OCI-LY7 (cell line): ENCODE results near the gene ARHGAP26. TPM values are rescaled to one million over a fixed set of nuclear protein-coding genes. Genes with fewer than 3 reads are reported as not detected.
"Not testable (repeated sequence)": the region's sequence is repeated elsewhere in the genome, so short reads cannot be mapped to it uniquely, and the experiment has no call there.

Experiments
- BruUV-seq: library from RNA; stranded (reverse); fragments of 400-500 nt; replicated peaks from 2 replicates; lab custom pipeline; 2021; lab: Mats Ljungman, UMichigan
- CTCF ChIA-PET: fragments of 300-600 bp; sonication (Branson Sonifier 250); formaldehyde crosslinking; loops from one replicate; lab custom pipeline; 2022; ENCODE audit warnings: antibody characterized with exemption; ENCODE audit not compliant: unreplicated experiment; lab: Charles Lee
- POLR2A ChIA-PET: fragments of 300-600 bp; sonication (Branson Sonifier 250); formaldehyde crosslinking; loops from one replicate; lab custom pipeline; 2022; ENCODE audit warnings: antibody characterized with exemption; lab: Charles Lee
- DNase-seq: peaks from one replicate; pipeline ENCODE4 v3.0.0-alpha.2; 2015; ENCODE audit warnings: low spot score
- H2AFZ ChIP-seq: fragments of 200-600 bp; sonication (generic), shearing (Covaris generic); 2 replicates; pipeline ENCODE4 v1.6.1; 2014; ENCODE audit warnings: mild to moderate bottlenecking, antibody characterized with exemption, low read length, moderate library complexity
- H3K27ac ChIP-seq: fragments of 200-600 bp; sonication (generic); 2 replicates; pipeline ENCODE4 v1.5.1; 2014; ENCODE audit warnings: mixed run types, low read depth, mild to moderate bottlenecking, moderate library complexity, low read length, inconsistent platforms; ENCODE audit not compliant: poor library complexity, severe bottlenecking
- H3K36me3 ChIP-seq: fragments of 200-600 bp; sonication (generic); 2 replicates; pipeline ENCODE4 v1.6.1; 2014; ENCODE audit warnings: mild to moderate bottlenecking, antibody characterized with exemption, low read length, moderate library complexity, mixed read lengths; ENCODE audit not compliant: insufficient read depth
- H3K4me1 ChIP-seq: fragments of 200-600 bp; sonication (generic); 2 replicates; pipeline ENCODE4 v1.5.1; 2014; ENCODE audit warnings: mild to moderate bottlenecking, low read length; ENCODE audit not compliant: insufficient read depth, poor library complexity, severe bottlenecking
- H3K4me2 ChIP-seq: fragments of 200-600 bp; sonication (generic); 2 replicates; pipeline ENCODE4 v1.6.1; 2014; ENCODE audit warnings: mild to moderate bottlenecking, low read length
- H3K4me3 ChIP-seq: fragments of 200-600 bp; sonication (generic); 2 replicates; pipeline ENCODE4 v1.5.1; 2014; ENCODE audit warnings: mild to moderate bottlenecking, low read depth, low read length; ENCODE audit not compliant: poor library complexity, severe bottlenecking
- H3K79me2 ChIP-seq: fragments of 200-600 bp; sonication (generic); 2 replicates; pipeline ENCODE4 v1.6.1; 2016; ENCODE audit warnings: low read depth, mild to moderate bottlenecking, low read length, moderate library complexity, mixed read lengths; ENCODE audit not compliant: insufficient read depth
- H3K9me2 ChIP-seq: fragments of 200-600 bp; sonication (generic); 2 replicates; pipeline ENCODE4 v1.6.1; 2016; ENCODE audit warnings: mild to moderate bottlenecking, low read length, mixed read lengths; ENCODE audit not compliant: insufficient read depth
- H3K9me3 ChIP-seq: fragments of 200-600 bp; sonication (generic); 2 replicates; pipeline ENCODE4 v1.6.1; 2014; ENCODE audit warnings: mild to moderate bottlenecking, mixed run types, low read length, mixed read lengths
- H4K20me1 ChIP-seq: fragments of 200-600 bp; sonication (generic); 2 replicates; pipeline ENCODE4 v1.6.1; 2014; ENCODE audit warnings: mild to moderate bottlenecking, antibody characterized with exemption, low read length, moderate library complexity, mixed read lengths; ENCODE audit not compliant: insufficient read depth
- CTCF ChIP-seq: fragments of 200-600 bp; sonication (generic); conservative IDR thresholded peaks from 2 replicates; pipeline ENCODE4 v1.5.1; 2014; ENCODE audit warnings: mild to moderate bottlenecking, antibody characterized with exemption, low read length, moderate library complexity, mixed read lengths
- EZH2phosphoT487 ChIP-seq: fragments of 200-600 bp; sonication (generic); IDR thresholded peaks from 2 replicates; pipeline ENCODE4 v1.6.1; 2018; ENCODE audit warnings: low read depth, borderline replicate concordance, mild to moderate bottlenecking, mixed run types, antibody characterized with exemption, low read length, moderate library complexity, mixed read lengths
- intact Hi-C: fragments of 100-400 bp; cut with micrococcal nuclease; formaldehyde crosslinking; loops from one replicate; pipeline ENCODE4 v1.10.0; 2022; ENCODE audit not compliant: unreplicated experiment
- total RNA-seq, 2 experiments: library from RNA; depleted of rRNA in 1 of 2; stranded (reverse); fragments of >200 nt in 1 of 2; shearing (Covaris generic) in 1 of 2; gene quantifications; 2 replicates each; pipeline ENCODE4 v1.2.3, GENCODE V29; 2014 to 2022

Gene ARHGAP26
- total RNA-seq, 2 experiments from 2014 or later = 7.0 to 19.1 TPM

DNA sequence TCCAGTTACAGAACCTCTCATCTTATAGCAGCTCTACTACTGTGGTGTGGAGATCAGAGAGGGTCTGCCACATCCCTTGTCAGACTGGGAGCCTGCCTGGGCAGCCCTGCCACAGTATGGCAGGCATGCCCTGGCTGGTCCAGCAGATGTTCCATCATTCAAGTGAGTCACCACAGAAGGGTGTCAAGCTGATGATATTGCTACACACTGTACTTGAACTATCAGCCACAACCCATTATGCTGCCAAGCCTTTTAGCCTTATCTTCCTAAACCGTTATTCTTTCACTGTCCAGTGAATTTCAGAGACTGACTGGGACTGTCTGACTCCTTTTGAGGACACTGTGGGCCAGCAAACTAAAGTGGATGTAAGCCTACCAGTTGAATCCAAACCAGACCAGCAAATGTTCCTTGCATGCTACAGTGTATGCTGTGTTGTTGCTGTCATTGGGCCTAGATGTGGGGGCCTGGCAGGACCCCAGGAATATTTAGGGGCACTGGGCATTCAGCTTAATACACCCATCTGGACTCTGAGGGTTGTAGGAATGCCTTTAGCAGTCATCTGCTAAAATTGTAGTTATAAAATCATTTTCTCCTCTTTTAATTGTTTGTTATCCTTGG, 430.7 kb downstream of the ARHGAP26 start:
- ChIA-PET CTCF (no interaction called here), POLR2A (no interaction called here)
- no TSS peak for BruUV-seq
- no peaks in the 10 kb centered on the region for H4K20me1 ChIP-seq
- H3K36me3 ChIP-seq = no peaks in the 10 kb centered on the region
- DNase-seq = no peak
- peaks cover 5% of the 10 kb centered on the region for H3K4me1 ChIP-seq
- H2AFZ ChIP-seq = no peak overlapping the region
- intact Hi-C loops = no loop called here
- H3K9me3 ChIP-seq = peaks cover 7% of the 10 kb centered on the region
- no peaks in the 10 kb centered on the region for H3K9me2 ChIP-seq
- H3K4me3 ChIP-seq = no peak overlapping the region
- TF ChIP-seq CTCF (no peak), EZH2phosphoT487 (no peak)
- no peaks in the 10 kb centered on the region for H3K79me2 ChIP-seq
- H3K4me2 ChIP-seq = no peak overlapping the region
- no peak overlapping the region for H3K27ac ChIP-seq

- peaks cover 1% of the 10 kb centered on the region for H3K4me1 ChIP-seq
- no peak overlapping the region for H2AFZ ChIP-seq
- H4K20me1 ChIP-seq = no peaks in the 10 kb centered on the region
- H3K36me3 ChIP-seq = no peaks in the 10 kb centered on the region
- ChIA-PET CTCF (no interaction called here), POLR2A (no interaction called here)
- H3K79me2 ChIP-seq = no peaks in the 10 kb centered on the region
- no peak overlapping the region for H3K4me3 ChIP-seq
- TF ChIP-seq EZH2phosphoT487 = no peak
- no peak for TF ChIP-seq CTCF
- H3K4me2 ChIP-seq = no peak overlapping the region
- no TSS peak for BruUV-seq
- H3K9me3 ChIP-seq = peaks cover 7% of the 10 kb centered on the region
- H3K27ac ChIP-seq = no peak overlapping the region
- intact Hi-C loops = no loop called here
- H3K9me2 ChIP-seq = no peaks in the 10 kb centered on the region
- no peak for DNase-seq
Measured at GRCh38 chr5:143201589-143201988, 431.4 kb downstream of the ARHGAP26 start.

DNA sequence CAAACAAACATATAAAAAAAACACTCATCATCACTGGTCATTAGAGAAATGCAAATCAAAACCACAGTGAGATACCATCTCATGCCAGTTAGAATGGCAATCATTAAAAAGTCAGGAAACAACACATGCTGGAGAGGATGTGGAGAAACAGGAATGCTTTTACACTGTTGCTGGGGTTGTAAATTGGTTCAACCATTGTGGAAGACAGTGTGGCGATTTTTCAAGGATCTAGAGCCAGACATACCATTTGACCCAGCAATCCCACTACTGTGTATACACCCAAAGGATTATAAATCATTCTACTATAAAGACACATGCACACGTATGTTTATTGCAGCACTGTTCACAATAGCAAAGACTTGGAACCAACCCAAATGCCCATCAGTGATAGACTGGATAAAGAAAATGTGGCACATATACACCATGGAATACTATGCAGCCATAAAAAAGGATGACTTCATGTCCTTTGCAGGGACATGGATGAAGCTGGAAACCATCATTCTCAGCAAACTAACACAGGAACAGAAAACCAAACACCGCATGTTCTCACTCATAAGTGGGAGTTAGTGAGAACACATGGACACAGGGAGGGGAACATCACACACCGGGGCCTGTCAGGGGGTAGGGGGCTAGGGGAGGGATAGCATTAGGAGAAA, 433.3 kb downstream of the ARHGAP26 start:
- DNase-seq, H3K27ac ChIP-seq, H3K36me3 ChIP-seq, H4K20me1 ChIP-seq, intact Hi-C loops, H3K9me3 ChIP-seq, BruUV-seq, H3K4me1 ChIP-seq, H3K79me2 ChIP-seq, H3K4me3 ChIP-seq, H3K9me2 ChIP-seq, CTCF ChIA-PET, H3K4me2 ChIP-seq, H2AFZ ChIP-seq: not testable (repeated sequence)
- POLR2A ChIA-PET = interaction anchor here (0.7 kb wide), 1 partner anchor 478 kb away, joined by 3 read pairs; no protein-coding TSS in a partner anchor
